ENCODE measurements around the gene TMEM123. TPM values are rescaled to one million over a fixed set of nuclear protein-coding genes. Genes with fewer than 3 reads are reported as not detected.
A peak's percentile ranks its signal among the peaks of the same experiment; 100 is the strongest.

Gene TMEM123
- total and polyA plus RNA-seq, 2 of the 13 experiments (the other 11 are each of a cell fraction or from before 2014, with no cell fraction given): 365 to 2,761 TPM

DNA sequence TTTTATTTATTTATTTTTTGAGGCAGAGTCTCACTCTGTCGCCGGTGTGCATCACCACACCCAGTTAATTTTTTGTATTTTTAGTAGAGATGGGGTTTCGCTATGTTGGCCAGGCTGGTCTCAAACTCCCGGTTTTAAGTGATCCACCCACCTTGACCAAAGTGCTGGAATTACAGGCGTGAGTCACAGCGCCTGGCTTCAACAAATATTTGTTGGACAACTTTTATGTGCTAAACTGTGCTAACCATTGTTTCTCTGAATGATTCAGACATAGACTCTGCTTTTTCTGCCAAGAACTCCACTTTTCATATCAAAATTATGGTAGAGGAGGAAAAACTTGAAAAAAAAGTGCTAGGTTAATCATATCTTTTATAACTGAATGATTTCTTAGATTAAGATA, 41.7 kb upstream of the TMEM123 start (continued):
- no peak for TF ChIP-seq ZNF878 (CRISPR knock-in tag; IDR thresholded peaks at IDR 0.05)
- TF ChIP-seq SOX5 (CRISPR knock-in tag; IDR thresholded peaks at IDR 0.05; ENCODE audit: borderline replicate concordance): peak; percentile 88; the same call in 1 of the 2 replicates
- TF ChIP-seq SMC3 (IDR thresholded peaks at IDR 0.05; ENCODE audit: low read length): 0 out of 2 replicates have a peak, but pooled peaks have one; percentile 15
- TF ChIP-seq, protein P1, sequence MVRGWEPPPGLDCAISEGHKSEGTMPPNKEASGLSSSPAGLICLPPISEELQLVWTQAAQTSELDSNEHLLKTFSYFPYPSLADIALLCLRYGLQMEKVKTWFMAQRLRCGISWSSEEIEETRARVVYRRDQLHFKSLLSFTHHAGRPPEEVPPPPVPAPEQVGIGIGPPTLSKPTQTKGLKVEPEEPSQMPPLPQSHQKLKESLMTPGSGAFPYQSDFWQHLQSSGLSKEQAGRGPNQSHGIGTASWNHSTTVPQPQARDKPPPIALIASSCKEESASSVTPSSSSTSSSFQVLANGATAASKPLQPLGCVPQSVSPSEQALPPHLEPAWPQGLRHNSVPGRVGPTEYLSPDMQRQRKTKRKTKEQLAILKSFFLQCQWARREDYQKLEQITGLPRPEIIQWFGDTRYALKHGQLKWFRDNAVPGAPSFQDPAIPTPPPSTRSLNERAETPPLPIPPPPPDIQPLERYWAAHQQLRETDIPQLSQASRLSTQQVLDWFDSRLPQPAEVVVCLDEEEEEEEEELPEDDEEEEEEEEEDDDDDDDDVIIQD (CRISPR knock-in tag; IDR thresholded peaks at IDR 0.05; ENCODE audit: low read depth): peak; percentile 69; the same call in 1 of the 2 replicates
- TF ChIP-seq, protein P2, sequence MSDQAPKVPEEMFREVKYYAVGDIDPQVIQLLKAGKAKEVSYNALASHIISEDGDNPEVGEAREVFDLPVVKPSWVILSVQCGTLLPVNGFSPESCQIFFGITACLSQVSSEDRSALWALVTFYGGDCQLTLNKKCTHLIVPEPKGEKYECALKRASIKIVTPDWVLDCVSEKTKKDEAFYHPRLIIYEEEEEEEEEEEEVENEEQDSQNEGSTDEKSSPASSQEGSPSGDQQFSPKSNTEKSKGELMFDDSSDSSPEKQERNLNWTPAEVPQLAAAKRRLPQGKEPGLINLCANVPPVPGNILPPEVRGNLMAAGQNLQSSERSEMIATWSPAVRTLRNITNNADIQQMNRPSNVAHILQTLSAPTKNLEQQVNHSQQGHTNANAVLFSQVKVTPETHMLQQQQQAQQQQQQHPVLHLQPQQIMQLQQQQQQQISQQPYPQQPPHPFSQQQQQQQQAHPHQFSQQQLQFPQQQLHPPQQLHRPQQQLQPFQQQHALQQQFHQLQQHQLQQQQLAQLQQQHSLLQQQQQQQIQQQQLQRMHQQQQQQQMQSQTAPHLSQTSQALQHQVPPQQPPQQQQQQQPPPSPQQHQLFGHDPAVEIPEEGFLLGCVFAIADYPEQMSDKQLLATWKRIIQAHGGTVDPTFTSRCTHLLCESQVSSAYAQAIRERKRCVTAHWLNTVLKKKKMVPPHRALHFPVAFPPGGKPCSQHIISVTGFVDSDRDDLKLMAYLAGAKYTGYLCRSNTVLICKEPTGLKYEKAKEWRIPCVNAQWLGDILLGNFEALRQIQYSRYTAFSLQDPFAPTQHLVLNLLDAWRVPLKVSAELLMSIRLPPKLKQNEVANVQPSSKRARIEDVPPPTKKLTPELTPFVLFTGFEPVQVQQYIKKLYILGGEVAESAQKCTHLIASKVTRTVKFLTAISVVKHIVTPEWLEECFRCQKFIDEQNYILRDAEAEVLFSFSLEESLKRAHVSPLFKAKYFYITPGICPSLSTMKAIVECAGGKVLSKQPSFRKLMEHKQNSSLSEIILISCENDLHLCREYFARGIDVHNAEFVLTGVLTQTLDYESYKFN (CRISPR knock-in tag; conservative IDR thresholded peaks at IDR 0.05): peak; percentile 84
- TF ChIP-seq ZNF234 (CRISPR knock-in tag; conservative IDR thresholded peaks at IDR 0.05): no peak
- TF ChIP-seq, protein P3, sequence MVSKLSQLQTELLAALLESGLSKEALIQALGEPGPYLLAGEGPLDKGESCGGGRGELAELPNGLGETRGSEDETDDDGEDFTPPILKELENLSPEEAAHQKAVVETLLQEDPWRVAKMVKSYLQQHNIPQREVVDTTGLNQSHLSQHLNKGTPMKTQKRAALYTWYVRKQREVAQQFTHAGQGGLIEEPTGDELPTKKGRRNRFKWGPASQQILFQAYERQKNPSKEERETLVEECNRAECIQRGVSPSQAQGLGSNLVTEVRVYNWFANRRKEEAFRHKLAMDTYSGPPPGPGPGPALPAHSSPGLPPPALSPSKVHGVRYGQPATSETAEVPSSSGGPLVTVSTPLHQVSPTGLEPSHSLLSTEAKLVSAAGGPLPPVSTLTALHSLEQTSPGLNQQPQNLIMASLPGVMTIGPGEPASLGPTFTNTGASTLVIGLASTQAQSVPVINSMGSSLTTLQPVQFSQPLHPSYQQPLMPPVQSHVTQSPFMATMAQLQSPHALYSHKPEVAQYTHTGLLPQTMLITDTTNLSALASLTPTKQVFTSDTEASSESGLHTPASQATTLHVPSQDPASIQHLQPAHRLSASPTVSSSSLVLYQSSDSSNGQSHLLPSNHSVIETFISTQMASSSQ (IDR thresholded peaks at IDR 0.05; ENCODE audit: low read depth): peak; percentile 39; the same call in 1 of the 2 replicates
- TF ChIP-seq, protein P3 (CRISPR knock-in tag; IDR thresholded peaks at IDR 0.05; ENCODE audit: borderline replicate concordance): no peak
- TF ChIP-seq, protein P4, sequence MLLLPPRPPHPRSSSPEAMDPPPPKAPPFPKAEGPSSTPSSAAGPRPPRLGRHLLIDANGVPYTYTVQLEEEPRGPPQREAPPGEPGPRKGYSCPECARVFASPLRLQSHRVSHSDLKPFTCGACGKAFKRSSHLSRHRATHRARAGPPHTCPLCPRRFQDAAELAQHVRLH (CRISPR knock-in tag; IDR thresholded peaks at IDR 0.05; ENCODE audit: borderline replicate concordance, low read depth): peak; percentile 48; the same call in 1 of the 2 replicates
- no peak for TF ChIP-seq CENPX (CRISPR knock-in tag; IDR thresholded peaks at IDR 0.05)
- no peak for TF ChIP-seq KLF15 (CRISPR knock-in tag; IDR thresholded peaks at IDR 0.05; ENCODE audit: borderline replicate concordance)
- TF ChIP-seq ZNF569 (CRISPR knock-in tag; IDR thresholded peaks at IDR 0.05; ENCODE audit: borderline replicate concordance): no peak
- TF ChIP-seq FOXP1 (IDR thresholded peaks at IDR 0.05): no peak
- peak; percentile 80 for TF ChIP-seq FOXP1 (CRISPR knock-in tag; IDR thresholded peaks at IDR 0.05)
- TF ChIP-seq, protein P5, sequence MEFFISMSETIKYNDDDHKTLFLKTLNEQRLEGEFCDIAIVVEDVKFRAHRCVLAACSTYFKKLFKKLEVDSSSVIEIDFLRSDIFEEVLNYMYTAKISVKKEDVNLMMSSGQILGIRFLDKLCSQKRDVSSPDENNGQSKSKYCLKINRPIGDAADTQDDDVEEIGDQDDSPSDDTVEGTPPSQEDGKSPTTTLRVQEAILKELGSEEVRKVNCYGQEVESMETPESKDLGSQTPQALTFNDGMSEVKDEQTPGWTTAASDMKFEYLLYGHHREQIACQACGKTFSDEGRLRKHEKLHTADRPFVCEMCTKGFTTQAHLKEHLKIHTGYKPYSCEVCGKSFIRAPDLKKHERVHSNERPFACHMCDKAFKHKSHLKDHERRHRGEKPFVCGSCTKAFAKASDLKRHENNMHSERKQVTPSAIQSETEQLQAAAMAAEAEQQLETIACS (CRISPR knock-in tag; IDR thresholded peaks at IDR 0.05): no peak
- TF ChIP-seq NR1H2 (CRISPR knock-in tag; IDR thresholded peaks at IDR 0.05; ENCODE audit: borderline replicate concordance, low read depth): no peak
- no peak for TF ChIP-seq YY1 (IDR thresholded peaks at IDR 0.05; ENCODE audit: insufficient read depth, insufficient replicate concordance, low read depth, low read length)
- peak; percentile 69; the same call in 1 of the 2 replicates for TF ChIP-seq TBX3 (IDR thresholded peaks at IDR 0.05; ENCODE audit: borderline replicate concordance)
- TF ChIP-seq ZNF879 (CRISPR knock-in tag; IDR thresholded peaks at IDR 0.05): no peak

Data from HepG2 (cell line).